Endometrium (tissue), 2 donors: ENCODE measurements around the gene RNF32.
"Not testable (repeated sequence)": the region's sequence is repeated elsewhere in the genome, so short reads cannot be mapped to it uniquely, and the experiment has no call there.

Experiments
- FAIRE-seq: peaks from 2 replicates; lab custom pipeline; 2012; peaks lifted over from hg19 to GRCh38; lab: Jason Lieb, UNC
- donor health status: control.
- donor health status: control.

The RNF32 gene

GRCh38 chr7:156614434-156615264 lies 25.9 kb upstream of the RNF32 start:
- FAIRE-seq: no peak

- FAIRE-seq: no peak
These were observed 24.0 kb upstream of the RNF32 start for GRCh38 chr7:156616269-156617202.

DNA sequence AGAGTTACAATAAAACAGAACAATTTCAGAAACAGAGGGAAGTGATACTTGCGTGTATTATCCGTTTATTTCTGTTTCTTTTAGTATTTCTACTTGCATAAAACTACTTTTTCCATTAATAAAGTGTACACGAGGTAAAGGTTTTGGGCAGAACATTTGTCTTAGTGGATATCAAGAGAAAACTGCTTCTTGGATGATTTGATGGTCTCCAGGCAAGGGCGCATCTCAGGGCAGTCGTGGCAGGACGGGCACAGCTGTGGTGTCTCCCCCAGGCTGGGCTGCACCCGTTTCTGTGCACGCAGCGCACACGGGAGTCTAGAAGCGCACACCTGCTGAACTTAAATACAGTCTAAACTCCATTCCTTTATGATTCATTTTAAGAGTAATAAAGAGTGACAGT lies 23.4 kb upstream of the RNF32 start:
- no peak for FAIRE-seq

GRCh38 chr7:156618078-156618779 lies 22.3 kb upstream of the RNF32 start:
- no peak for FAIRE-seq

- no peak for FAIRE-seq
These were observed 21.7 kb upstream of the RNF32 start for GRCh38 chr7:156618780-156619367.

GRCh38 chr7:156619488-156620290 lies 20.9 kb upstream of the RNF32 start:
- FAIRE-seq: not testable (repeated sequence)

DNA sequence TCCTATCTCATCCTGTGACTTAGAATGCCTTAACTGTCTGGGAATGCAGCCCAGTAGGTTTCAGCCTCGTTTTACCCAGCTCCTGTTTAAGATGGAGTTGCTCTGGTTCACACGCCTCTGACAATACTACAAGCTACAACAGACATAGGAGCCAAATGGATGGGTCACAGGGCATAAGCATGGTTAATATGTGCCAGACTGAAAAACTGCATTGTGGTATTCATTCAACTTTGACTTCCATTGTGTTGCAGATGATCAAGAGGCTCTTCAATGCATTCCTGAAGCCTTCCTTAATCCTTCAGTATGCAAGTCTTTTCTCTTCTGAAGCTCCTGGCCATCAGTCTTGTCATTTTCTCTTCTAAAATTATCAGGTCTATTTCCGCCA lies 20.3 kb upstream of the RNF32 start:
- FAIRE-seq: no peak

GRCh38 chr7:156621652-156622051 lies 18.9 kb upstream of the RNF32 start:
- FAIRE-seq: no peak

GRCh38 chr7:156625580-156625979 lies 15.0 kb upstream of the RNF32 start:
- no peak for FAIRE-seq

GRCh38 chr7:156626220-156626895 lies 14.2 kb upstream of the RNF32 start:
- no peak for FAIRE-seq

DNA sequence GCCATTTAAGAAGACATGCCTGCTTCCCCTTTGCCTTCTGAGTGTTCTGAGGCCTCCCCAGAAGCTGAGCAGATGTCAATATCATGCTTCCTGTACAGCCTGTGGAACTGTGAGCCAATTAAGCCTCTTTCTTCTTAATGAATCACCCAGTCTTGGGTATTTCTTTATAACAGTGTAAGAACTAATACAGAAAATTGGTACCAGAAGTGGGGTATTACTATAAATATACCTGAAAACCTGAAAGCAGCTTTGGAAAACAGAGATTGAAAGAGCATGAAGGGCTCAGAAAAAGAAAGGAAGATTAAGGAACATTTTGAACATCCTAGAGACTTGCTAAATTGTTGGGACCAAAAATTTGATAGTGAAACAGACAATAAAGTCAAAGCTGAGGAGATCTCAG lies 12.0 kb upstream of the RNF32 start:
- FAIRE-seq: no peak

- FAIRE-seq: no peak
These were observed 10.7 kb upstream of the RNF32 start for GRCh38 chr7:156629873-156630272.

DNA sequence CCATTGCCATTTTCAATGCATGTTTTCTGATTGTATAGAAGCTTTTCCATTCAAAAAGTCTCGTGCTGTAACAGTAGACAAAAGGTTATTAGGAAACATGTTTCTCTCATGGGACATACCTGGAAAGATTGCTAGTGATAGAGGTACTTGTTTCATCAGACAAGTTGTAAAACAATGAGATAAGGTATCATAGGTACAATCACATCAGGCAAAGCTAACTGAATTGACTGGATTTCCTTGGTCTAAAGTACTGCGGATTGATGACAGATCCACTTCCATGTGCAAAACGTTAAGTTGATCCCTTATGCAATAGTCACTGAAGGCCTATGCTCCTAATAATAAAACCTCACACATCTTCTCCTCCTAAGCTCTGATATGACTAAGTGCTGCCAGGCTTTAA lies 6.5 kb upstream of the RNF32 start:
- no peak for FAIRE-seq

GRCh38 chr7:156635529-156636385 lies 4.8 kb upstream of the RNF32 start:
- FAIRE-seq: no peak

DNA sequence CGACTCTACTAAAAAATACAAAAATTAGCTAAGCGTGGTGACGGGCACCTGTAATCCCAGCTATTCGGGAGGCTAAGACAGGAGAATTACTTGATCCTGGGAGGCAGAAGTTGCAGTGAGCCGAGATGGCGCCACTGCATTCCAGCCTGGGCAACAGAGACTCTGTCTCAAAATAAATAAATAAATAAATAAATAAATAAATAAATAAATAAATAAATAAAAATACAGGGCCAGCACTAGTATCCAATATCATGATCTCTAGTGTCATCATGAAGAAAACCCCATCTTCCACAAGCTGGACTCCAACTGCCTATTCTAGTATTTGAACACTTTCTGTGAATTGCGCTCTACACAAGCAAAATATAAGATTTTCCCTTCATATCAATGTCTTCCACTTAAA lies 3.5 kb upstream of the RNF32 start:
- not testable (repeated sequence) for FAIRE-seq

- no peak for FAIRE-seq
These were observed 2.0 kb upstream of the RNF32 start for GRCh38 chr7:156638443-156639077.

DNA sequence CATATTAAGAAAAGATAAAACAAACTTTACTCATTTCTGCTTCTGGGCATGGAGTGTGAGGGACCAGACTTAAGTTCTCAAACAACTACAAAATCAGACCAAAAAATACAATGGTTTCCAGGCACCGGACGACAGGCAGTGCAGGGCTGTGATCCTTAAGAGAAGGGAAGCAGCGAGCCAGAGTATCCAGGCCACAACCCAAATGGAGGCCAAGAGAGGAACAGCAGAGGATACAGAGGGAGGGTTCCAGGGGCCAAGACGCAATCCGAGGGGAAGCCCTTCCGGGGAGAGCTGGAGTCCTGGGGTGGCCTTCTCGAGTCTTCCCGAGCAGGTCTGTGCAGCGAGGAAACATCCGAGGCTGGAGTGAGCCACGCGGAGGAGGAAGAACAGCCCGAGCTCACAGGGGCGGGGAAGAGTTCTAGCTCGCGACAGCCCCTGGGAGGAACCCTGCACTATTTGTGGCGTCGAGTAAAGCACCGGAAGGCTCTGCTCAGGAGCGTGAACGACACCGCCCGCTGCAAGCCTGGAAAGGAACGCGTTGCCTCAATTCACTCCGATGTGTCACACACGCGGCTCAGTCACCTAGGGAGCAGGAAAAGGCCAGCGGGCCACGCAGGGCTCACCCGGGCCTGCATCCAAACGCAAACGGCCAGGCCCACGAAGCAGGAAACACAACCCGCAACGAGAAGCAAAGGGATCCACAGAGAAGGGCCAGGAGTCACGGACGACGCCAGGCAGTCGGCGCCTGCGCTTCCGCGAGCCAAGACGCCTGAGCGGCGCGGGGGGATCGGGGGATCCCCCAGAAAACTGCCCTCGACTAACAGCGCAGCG lies 933 bp upstream of the RNF32 start:
- no peak for FAIRE-seq

GRCh38 chr7:156640949-156641485 lies 443 bp downstream of the RNF32 start:
- no peak for FAIRE-seq
